Measurements from ENCODE around the gene TFB1M. TPM values are rescaled to one million over a fixed set of nuclear protein-coding genes. Genes with fewer than 3 reads are reported as not detected.

TFB1M gene
- total and polyA plus RNA-seq, 4 experiments from 2014 or later, result 12.6 to 45.7 (median 29.1) TPM

GRCh38 chr6:155261111-155261900 is 53.0 kb downstream of the TFB1M start:
- POLR2A ChIA-PET (ENCODE audit: partially characterized antibody), result no interaction called here
- H3K27ac ChIP-seq (ENCODE audit: low read depth, low read length), result no peak overlapping the region
- Mint-ChIP-seq H3K36me3 (peaks cover 51 to 69% of the 10 kb centered on the region in 2 donors), H3K27me3 (no peaks in the 10 kb centered on the region), H3K4me3 (no peak overlapping the region), H3K9me3 (no peaks in the 10 kb centered on the region), H3K27ac (peak overlapping the region in 2 of 7 donors; percentile 24 to 68), H3K4me1 (peaks cover 0 to 7% (median 5%) of the 10 kb centered on the region in 4 donors)
- peaks cover 32% of the 10 kb centered on the region for H3K36me3 ChIP-seq (ENCODE audit: insufficient read depth, low read length)
- no peak overlapping the region for H3K4me3 ChIP-seq (ENCODE audit: low read length in 2 of 2)
- intact Hi-C loops (cut with micrococcal nuclease), result no loop called here
- no peaks in the 10 kb centered on the region for H3K9me3 ChIP-seq (ENCODE audit: control insufficient read depth in 1 of 2, low read length in 2 of 2)
- H3K4me1 ChIP-seq (ENCODE audit: insufficient read depth, low read length), result no peaks in the 10 kb centered on the region
- no peak for DNase-seq
- H3K27me3 ChIP-seq (ENCODE audit: insufficient read depth, low read length), result no peaks in the 10 kb centered on the region
- CTCF ChIA-PET (ENCODE audit: partially characterized antibody), result interaction anchor here (1.1 to 1.6 kb wide), 2 partner anchors 9 to 11 kb away, joined by 3 to 4 read pairs; no protein-coding TSS in a partner anchor

GRCh38 chr6:155260686-155261085 is 53.6 kb downstream of the TFB1M start:
- DNase-seq, result no peak
- CTCF ChIA-PET (ENCODE audit: partially characterized antibody), result interaction anchor here (1.6 kb wide), 1 partner anchor 10 kb away, joined by 4 read pairs; no protein-coding TSS in a partner anchor
- peaks cover 32% of the 10 kb centered on the region for H3K36me3 ChIP-seq (ENCODE audit: insufficient read depth, low read length)

GRCh38 chr6:155259897-155260296 is 54.4 kb downstream of the TFB1M start:
- H3K27me3 ChIP-seq (ENCODE audit: insufficient read depth, low read length), result no peaks in the 10 kb centered on the region
- POLR2A ChIA-PET (ENCODE audit: partially characterized antibody), result no interaction called here
- no peaks in the 10 kb centered on the region for H3K9me3 ChIP-seq (ENCODE audit: control insufficient read depth in 1 of 2, low read length in 2 of 2)
- H3K36me3 ChIP-seq (ENCODE audit: insufficient read depth, low read length), result peaks cover 31% of the 10 kb centered on the region
- Mint-ChIP-seq H3K9me3 (no peaks in the 10 kb centered on the region), H3K4me1 (peaks cover 0 to 7% (median 5%) of the 10 kb centered on the region in 4 donors), H3K27me3 (no peaks in the 10 kb centered on the region), H3K36me3 (peaks cover 48 to 72% of the 10 kb centered on the region in 2 donors), H3K4me3 (no peak overlapping the region), H3K27ac (peak overlapping the region in 1 of 7 donors; percentile 10)
- intact Hi-C loops (cut with micrococcal nuclease), result no loop called here
- CTCF ChIA-PET (ENCODE audit: partially characterized antibody), result interaction anchor here (1.1 to 3.1 kb wide), 3 partner anchors 10 to 584 kb away, joined by 3 to 8 read pairs (median 3); no protein-coding TSS in a partner anchor
- no peaks in the 10 kb centered on the region for H3K4me1 ChIP-seq (ENCODE audit: insufficient read depth, low read length)
- H3K4me3 ChIP-seq (ENCODE audit: low read length in 2 of 2), result no peak overlapping the region
- H3K27ac ChIP-seq (ENCODE audit: low read depth, low read length), result no peak overlapping the region
- no peak for DNase-seq

More at GRCh38 chr6:155260686-155261085, 53.6 kb downstream of the TFB1M start:
- Mint-ChIP-seq H3K4me3 (no peak overlapping the region), H3K4me1 (peaks cover 0 to 7% (median 5%) of the 10 kb centered on the region in 4 donors), H3K27ac (peak overlapping the region in 1 of 7 donors; percentile 68), H3K36me3 (peaks cover 47 to 71% of the 10 kb centered on the region in 2 donors), H3K27me3 (no peaks in the 10 kb centered on the region), H3K9me3 (no peaks in the 10 kb centered on the region)
- Histone ChIP-seq H3K27ac (ENCODE audit: low read depth, low read length) (no peak overlapping the region), H3K9me3 (ENCODE audit: control insufficient read depth in 1 of 2, low read length in 2 of 2) (no peaks in the 10 kb centered on the region), H3K4me3 (ENCODE audit: low read length in 2 of 2) (no peak overlapping the region), H3K4me1 (ENCODE audit: insufficient read depth, low read length) (no peaks in the 10 kb centered on the region), H3K27me3 (ENCODE audit: insufficient read depth, low read length) (no peaks in the 10 kb centered on the region)
- intact Hi-C loops (cut with micrococcal nuclease), result no loop called here
- POLR2A ChIA-PET (ENCODE audit: partially characterized antibody), result no interaction called here

- CTCF ChIA-PET (ENCODE audit: partially characterized antibody), result interaction anchor here (1.1 to 3.1 kb wide), 3 partner anchors 11 to 584 kb away, joined by 3 to 8 read pairs (median 3); no protein-coding TSS in a partner anchor
- no peak overlapping the region for H3K4me3 ChIP-seq (ENCODE audit: low read length in 2 of 2)
- peaks cover 30% of the 10 kb centered on the region for H3K36me3 ChIP-seq (ENCODE audit: insufficient read depth, low read length)
- Mint-ChIP-seq H3K9me3 (no peaks in the 10 kb centered on the region), H3K27ac (no peak overlapping the region), H3K4me1 (peaks cover 0 to 7% (median 3%) of the 10 kb centered on the region in 4 donors), H3K27me3 (no peaks in the 10 kb centered on the region), H3K36me3 (peaks cover 51 to 71% of the 10 kb centered on the region in 2 donors), H3K4me3 (no peak overlapping the region)
- no peaks in the 10 kb centered on the region for H3K4me1 ChIP-seq (ENCODE audit: insufficient read depth, low read length)
- no peak overlapping the region for H3K27ac ChIP-seq (ENCODE audit: low read depth, low read length)
- intact Hi-C loops (cut with micrococcal nuclease), result no loop called here
- H3K27me3 ChIP-seq (ENCODE audit: insufficient read depth, low read length), result no peaks in the 10 kb centered on the region
- no peaks in the 10 kb centered on the region for H3K9me3 ChIP-seq (ENCODE audit: control insufficient read depth in 1 of 2, low read length in 2 of 2)
- DNase-seq, result no peak
- POLR2A ChIA-PET (ENCODE audit: partially characterized antibody), result no interaction called here
Observed at GRCh38 chr6:155259204-155259603, 55.1 kb downstream of the TFB1M start.

- ChIA-PET CTCF (ENCODE audit: partially characterized antibody) (interaction anchor here (1.1 to 3.1 kb wide), 7 partner anchors 10 to 79 kb away, joined by 3 to 8 read pairs (median 4); no protein-coding TSS in a partner anchor), POLR2A (ENCODE audit: partially characterized antibody) (no interaction called here)
- no peak for DNase-seq
- no peaks in the 10 kb centered on the region for H3K27me3 Mint-ChIP-seq
- peak overlapping the region in 3 of 7 donors; percentile 41 to 68 (median 45) for H3K27ac Mint-ChIP-seq
- intact Hi-C loops (cut with micrococcal nuclease), result no loop called here
- no peak overlapping the region for H3K4me3 Mint-ChIP-seq
- Histone ChIP-seq H3K27ac (ENCODE audit: low read depth, low read length) (no peak overlapping the region), H3K9me3 (ENCODE audit: control insufficient read depth in 1 of 2, low read length in 2 of 2) (no peaks in the 10 kb centered on the region), H3K4me1 (ENCODE audit: insufficient read depth, low read length) (no peaks in the 10 kb centered on the region), H3K36me3 (ENCODE audit: insufficient read depth, low read length) (peaks cover 26% of the 10 kb centered on the region), H3K27me3 (ENCODE audit: insufficient read depth, low read length) (no peaks in the 10 kb centered on the region), H3K4me3 (ENCODE audit: low read length in 2 of 2) (no peak overlapping the region)
- H3K4me1 Mint-ChIP-seq, result peaks cover 0 to 6% (median 1%) of the 10 kb centered on the region in 4 donors
- peaks cover 53 to 80% of the 10 kb centered on the region in 2 donors for H3K36me3 Mint-ChIP-seq
- no peaks in the 10 kb centered on the region for H3K9me3 Mint-ChIP-seq
Observed at GRCh38 chr6:155257796-155258195, 56.5 kb downstream of the TFB1M start.

GRCh38 chr6:155256122-155256795 is 58.0 kb downstream of the TFB1M start:
- H3K27ac Mint-ChIP-seq, result peak overlapping the region in 1 of 7 donors; percentile 50
- CTCF ChIA-PET (ENCODE audit: partially characterized antibody), result interaction anchor here (0.7 to 1.2 kb wide), 2 partner anchors 13 to 79 kb away, joined by 3 to 4 read pairs; no protein-coding TSS in a partner anchor

GRCh38 chr6:155254139-155254538 is 60.1 kb downstream of the TFB1M start:
- no peak overlapping the region for H3K4me3 Mint-ChIP-seq
- no peaks in the 10 kb centered on the region for H3K4me1 ChIP-seq (ENCODE audit: insufficient read depth, low read length)
- intact Hi-C loops (cut with micrococcal nuclease), result no loop called here
- H3K9me3 Mint-ChIP-seq, result no peaks in the 10 kb centered on the region
- no peaks in the 10 kb centered on the region for H3K27me3 ChIP-seq (ENCODE audit: insufficient read depth, low read length)
- H3K27ac ChIP-seq (ENCODE audit: low read depth, low read length), result no peak overlapping the region
- peaks cover 13% of the 10 kb centered on the region for H3K36me3 ChIP-seq (ENCODE audit: insufficient read depth, low read length)
- H3K27ac Mint-ChIP-seq, result no peak overlapping the region
- H3K9me3 ChIP-seq (ENCODE audit: control insufficient read depth in 1 of 2, low read length in 2 of 2), result no peaks in the 10 kb centered on the region
- H3K36me3 Mint-ChIP-seq, result peaks cover 43 to 66% of the 10 kb centered on the region in 2 donors
- ChIA-PET CTCF (ENCODE audit: partially characterized antibody) (no interaction called here), POLR2A (ENCODE audit: partially characterized antibody) (no interaction called here)
- DNase-seq, result no peak
- H3K4me1 Mint-ChIP-seq, result no peaks in the 10 kb centered on the region
- H3K27me3 Mint-ChIP-seq, result no peaks in the 10 kb centered on the region
- no peak overlapping the region for H3K4me3 ChIP-seq (ENCODE audit: low read length in 2 of 2)

More at GRCh38 chr6:155256122-155256795, 58.0 kb downstream of the TFB1M start:
- no peaks in the 10 kb centered on the region for H3K27me3 ChIP-seq (ENCODE audit: insufficient read depth, low read length)
- Mint-ChIP-seq H3K4me1 (no peaks in the 10 kb centered on the region), H3K36me3 (peaks cover 47 to 78% of the 10 kb centered on the region in 2 donors), H3K9me3 (no peaks in the 10 kb centered on the region), H3K27me3 (no peaks in the 10 kb centered on the region), H3K4me3 (no peak overlapping the region)
- POLR2A ChIA-PET (ENCODE audit: partially characterized antibody), result no interaction called here
- DNase-seq, result no peak
- intact Hi-C loops (cut with micrococcal nuclease), result no loop called here
- H3K9me3 ChIP-seq (ENCODE audit: control insufficient read depth in 1 of 2, low read length in 2 of 2), result no peaks in the 10 kb centered on the region
- no peak overlapping the region for H3K4me3 ChIP-seq (ENCODE audit: low read length in 2 of 2)
- H3K4me1 ChIP-seq (ENCODE audit: insufficient read depth, low read length), result no peaks in the 10 kb centered on the region
- H3K36me3 ChIP-seq (ENCODE audit: insufficient read depth, low read length), result peaks cover 26% of the 10 kb centered on the region
- H3K27ac ChIP-seq (ENCODE audit: low read depth, low read length), result no peak overlapping the region
